GM21786 (cell line): Measurements from ENCODE around the gene TP53BP1.
A peak's percentile ranks its signal among the peaks of the same experiment; 100 is the strongest.

Experiments
- ATAC-seq: cut with Tn5 transposase; IDR thresholded peaks from one replicate; pipeline ENCODE4 v1.9.1; 2021; ENCODE audit not compliant: unreplicated experiment

Gene TP53BP1

DNA sequence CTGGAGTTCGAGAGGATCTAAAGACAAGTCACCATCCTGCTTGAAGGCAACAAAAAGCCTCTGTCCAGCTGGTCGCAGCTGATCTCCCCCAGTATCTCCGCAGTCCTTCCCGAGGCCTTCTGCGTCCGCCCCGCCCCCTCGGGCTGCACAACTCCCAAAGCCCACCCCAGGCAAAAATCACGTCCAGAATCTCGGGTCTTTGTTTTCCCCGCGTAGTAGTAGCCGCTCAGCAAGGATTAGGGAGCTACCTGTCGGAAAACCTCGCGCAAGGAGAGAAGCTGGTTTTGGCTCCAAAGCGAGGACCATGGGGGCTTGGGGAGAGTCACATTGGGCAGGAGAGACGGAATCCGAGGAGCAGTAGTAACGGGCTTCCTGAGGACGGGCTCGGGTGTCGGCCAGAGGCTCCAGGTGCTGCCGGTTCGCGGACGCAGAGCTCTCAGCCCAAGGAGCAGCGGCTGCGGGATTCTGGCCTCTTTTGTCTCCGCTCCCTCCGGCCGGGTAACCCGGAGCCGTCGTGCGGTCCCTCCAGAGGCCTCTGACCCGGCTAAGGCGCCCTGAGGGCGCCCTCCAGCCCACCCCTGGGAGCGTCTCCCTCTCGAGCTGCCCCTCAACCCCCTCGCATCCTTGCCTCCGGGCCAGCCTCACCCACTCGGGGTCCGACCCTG is 122.5 kb downstream of the TP53BP1 start:
- ATAC-seq, result peak; percentile 26

- no peak for ATAC-seq
These were observed 131.5 kb downstream of the TP53BP1 start for GRCh38 chr15:43361313-43361903.

DNA sequence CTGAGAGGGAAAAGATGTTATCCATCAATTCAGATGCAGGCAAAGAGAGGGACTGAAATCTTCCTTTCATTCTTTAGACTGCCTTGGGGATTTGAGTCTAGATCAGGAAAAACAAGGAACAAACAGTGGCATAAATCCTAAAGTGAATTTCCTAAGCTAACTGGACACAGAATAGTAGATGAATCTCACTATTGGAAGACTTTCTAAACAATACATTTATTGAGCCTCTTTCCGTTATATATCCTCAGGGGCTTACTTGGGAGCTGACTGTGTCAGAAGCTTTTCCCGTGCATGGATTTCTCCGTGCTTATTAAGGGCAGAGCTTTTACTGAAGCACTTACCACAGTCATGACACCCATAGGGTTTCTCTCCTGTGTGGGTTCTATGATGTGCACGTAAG is 132.1 kb downstream of the TP53BP1 start:
- ATAC-seq, result no peak
